Breast epithelium (tissue), 3 donors: ENCODE results near the gene OXCT2.

ENCODE experiments used
- POLR2A ChIP-seq: fragments of 450-650 bp; IDR thresholded peaks from one replicate; pipeline ENCODE4 v1.6.1; 2016; ENCODE audit warnings: antibody characterized with exemption, mild to moderate bottlenecking, moderate library complexity
- TF ChIP-seq, protein P1 (sequence below), 3 donors: fragments of 450-650 bp; IDR thresholded peaks; one replicate each; pipeline ENCODE4 v1.5.1; 2016 to 2017; ENCODE audit warnings: antibody characterized with exemption in 3 of 3, mild to moderate bottlenecking in 3 of 3, moderate library complexity in 3 of 3

- TF ChIP-seq, protein P1, sequence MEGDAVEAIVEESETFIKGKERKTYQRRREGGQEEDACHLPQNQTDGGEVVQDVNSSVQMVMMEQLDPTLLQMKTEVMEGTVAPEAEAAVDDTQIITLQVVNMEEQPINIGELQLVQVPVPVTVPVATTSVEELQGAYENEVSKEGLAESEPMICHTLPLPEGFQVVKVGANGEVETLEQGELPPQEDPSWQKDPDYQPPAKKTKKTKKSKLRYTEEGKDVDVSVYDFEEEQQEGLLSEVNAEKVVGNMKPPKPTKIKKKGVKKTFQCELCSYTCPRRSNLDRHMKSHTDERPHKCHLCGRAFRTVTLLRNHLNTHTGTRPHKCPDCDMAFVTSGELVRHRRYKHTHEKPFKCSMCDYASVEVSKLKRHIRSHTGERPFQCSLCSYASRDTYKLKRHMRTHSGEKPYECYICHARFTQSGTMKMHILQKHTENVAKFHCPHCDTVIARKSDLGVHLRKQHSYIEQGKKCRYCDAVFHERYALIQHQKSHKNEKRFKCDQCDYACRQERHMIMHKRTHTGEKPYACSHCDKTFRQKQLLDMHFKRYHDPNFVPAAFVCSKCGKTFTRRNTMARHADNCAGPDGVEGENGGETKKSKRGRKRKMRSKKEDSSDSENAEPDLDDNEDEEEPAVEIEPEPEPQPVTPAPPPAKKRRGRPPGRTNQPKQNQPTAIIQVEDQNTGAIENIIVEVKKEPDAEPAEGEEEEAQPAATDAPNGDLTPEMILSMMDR (IDR thresholded peaks at IDR 0.05), result no peak
- TF ChIP-seq POLR2A, result no peak
Measured at GRCh38 chr1:39762550-39763540, 8.3 kb downstream of the OXCT2 start.
